Hematopoietic multipotent progenitor cell treated with erythropoietin and hydrocortisone succinate and interleukin-3 and kit ligand, for 4 days (in vitro differentiated cells): Measurements from ENCODE around the gene SCLY.
"Not testable (repeated sequence)": the region's sequence is repeated elsewhere in the genome, so short reads cannot be mapped to it uniquely, and the experiment has no call there.

ENCODE experiments used
- DNase-seq: peaks from one replicate; pipeline ENCODE4 v3.0.0-alpha.2; 2015

The SCLY gene

DNA sequence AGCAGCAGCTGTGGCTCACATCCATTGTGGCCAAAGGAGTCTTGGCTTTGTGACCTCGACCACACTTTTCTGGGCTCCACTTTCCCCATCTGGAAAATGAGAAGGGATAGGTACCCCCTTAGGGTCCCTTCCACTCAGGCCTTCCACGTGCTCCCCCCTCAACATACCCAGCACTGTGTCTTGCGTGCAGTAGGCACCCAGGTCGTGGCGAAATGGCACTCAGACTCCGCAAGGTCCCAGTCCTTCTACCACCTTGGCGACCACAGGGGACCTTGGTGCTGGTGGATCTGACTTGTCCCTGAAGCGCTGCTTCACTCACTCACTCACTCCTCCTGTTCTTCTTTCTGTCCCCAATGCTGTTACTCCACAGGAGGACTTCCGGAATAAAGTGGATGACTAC lies 19.9 kb upstream of the SCLY start:
- no peak for DNase-seq

DNA sequence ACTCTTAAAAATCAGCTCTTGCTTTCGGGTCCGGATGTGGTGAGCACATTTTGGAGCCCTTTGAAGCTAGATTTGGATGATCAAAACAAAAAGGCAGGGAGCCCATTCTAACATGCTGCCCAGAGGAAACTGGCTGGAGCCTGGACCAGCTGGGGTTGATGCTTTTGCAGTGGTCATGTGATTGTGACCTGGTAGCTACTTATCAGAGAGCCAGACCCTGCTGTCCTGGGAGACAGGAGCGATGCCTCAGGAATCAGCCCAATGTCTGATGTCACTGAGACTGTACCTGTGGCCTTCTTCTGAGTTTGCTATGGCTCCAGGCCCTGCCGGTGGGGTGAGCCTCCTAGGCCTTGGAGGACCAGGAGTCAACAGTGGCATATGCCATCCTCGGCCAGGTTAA lies 18.7 kb upstream of the SCLY start:
- no peak for DNase-seq

DNA sequence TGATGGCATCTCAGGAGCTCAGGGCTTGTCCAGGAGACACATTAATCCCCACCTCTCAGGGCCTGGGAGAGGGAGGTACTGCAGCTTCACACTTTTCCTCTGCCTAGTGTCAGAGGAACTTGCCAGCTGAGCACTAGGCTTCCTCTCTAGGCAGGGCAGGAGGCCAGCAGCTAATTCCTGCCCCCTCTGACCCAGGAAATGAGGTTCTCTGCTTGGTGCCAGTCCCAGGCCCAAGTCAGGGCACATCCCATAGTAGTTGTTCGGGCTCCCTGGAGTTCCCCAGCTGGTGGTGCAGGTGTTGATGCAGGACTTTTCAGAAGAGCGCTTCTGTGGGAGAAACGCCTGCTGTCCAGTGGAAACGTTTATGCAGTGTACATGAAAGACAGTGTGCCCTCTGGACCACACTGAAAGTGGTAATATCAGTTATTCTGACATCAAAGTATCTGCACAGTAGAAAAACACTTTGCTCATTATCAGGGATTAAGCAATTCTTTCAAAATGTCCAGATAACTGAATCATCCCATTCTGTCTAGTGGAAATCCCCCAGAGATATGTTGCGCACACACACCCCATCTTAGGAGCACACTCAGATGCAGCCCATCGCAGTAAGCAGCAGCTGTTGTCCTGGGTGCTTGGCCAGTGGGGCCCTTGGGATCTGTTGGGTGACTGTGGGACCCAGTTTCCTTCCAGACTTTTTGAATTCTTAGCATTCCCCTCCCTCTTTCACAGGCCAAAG lies 17.8 kb upstream of the SCLY start:
- DNase-seq = no peak

DNA sequence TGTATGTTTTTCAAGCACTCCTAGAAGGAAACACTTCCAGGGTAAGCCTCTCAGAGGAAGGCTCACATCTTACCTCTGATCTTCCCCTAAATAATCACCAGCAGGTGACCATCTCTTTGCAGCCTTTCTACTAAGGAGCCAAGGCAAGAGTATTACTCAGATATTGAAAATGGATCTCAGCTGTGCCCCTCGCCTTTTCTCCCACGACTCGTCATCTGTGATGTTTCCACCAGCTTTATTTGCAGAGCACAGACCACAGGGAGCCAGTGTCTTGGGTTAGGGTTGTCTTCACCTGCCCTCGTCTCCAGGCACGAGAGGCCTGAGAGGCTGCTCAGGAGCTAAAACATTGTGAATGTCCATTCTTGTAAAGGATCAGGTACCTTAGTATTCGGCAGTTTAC lies 16.9 kb upstream of the SCLY start:
- DNase-seq = no peak

DNA sequence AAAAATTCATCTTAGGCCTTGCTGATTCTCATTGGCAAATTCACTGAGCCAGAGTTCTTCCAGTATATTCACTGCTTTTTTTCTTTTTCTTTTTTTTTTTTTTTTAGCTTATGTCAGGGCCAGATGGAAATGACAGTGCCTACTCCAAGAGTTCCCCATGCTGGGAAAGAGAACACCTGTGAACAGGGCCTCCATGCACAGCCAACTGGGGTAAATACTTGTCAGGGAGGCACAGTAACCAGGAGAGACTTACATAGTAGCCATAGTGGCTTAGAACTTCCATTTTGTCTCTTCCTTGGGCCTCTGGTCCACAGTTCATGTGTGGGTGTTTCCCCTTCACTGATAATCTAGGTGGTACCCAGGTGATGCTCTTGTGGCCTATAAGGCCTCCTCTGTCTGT lies 15.2 kb upstream of the SCLY start:
- DNase-seq = no peak

DNA sequence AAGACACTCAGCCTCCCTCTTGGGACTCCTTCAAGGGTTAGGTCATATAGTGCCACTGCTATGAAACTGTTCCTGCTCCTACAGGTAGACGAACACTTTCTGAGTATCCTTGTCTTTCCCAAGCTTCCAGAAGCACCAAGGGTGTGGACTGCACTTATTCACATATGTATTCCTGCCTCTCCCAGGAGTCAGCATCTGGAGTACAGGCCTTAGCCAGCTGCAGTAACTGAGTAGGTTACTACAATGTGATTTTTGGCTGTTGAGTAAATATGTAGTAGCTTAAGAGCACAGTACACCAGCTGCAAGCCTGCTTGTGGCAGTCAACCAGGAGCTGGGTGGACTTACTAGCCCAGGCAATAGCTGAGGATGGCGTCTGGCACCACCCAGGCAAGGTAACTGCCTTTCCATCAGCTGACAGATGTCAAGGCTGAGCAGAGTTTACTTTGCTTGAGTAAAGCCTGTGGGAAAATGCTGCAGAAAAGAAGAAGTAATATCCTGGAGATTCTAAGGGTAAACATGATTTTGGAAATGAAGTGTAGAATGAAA lies 14.0 kb upstream of the SCLY start:
- DNase-seq = no peak

DNA sequence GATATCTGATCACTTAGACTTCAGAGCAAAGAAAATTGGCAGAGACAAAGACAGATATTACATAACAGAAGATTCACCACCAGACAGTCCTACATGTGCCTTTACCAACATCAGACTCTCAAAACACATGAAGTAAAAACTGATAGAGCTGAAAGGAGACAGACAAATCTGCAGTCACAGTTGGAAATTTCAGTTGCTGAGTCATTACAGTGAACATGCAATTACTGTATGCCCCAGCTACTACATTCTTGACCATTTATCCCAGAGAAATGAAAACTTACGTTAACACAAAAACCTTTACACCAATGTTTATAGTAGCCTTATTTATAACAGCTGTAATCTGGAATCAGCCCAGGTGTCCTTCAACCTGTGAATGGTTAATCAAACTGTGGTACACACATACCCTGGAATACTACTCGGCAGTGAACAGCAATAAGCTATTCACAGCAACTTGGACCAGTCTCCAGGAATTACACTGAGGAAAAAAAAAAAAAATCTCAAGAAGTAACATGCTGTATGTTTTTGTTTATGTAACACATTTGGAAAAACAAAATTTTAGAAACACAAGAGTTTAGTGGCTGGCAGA lies 7.5 kb upstream of the SCLY start:
- peak; percentile 46 for DNase-seq

DNA sequence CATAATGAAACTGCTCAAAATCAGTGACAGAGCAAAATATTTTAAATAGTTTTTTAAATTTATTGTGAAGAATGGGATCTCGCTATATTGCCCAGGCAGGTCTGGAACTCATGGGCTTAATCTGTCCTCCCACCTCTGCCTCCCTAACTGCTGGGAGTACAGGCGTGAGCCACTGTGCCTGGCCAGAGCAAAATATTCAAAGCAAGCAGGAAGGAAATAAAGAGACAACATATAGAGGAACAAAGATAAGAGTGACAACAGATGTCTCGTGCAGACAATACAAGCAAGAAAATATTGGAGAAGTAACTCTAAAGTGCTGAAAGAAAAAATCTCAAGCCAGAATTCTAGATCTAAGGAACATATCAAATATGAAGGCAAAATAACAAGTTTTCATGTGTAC lies 5.0 kb upstream of the SCLY start:
- peak; percentile 51 for DNase-seq

DNA sequence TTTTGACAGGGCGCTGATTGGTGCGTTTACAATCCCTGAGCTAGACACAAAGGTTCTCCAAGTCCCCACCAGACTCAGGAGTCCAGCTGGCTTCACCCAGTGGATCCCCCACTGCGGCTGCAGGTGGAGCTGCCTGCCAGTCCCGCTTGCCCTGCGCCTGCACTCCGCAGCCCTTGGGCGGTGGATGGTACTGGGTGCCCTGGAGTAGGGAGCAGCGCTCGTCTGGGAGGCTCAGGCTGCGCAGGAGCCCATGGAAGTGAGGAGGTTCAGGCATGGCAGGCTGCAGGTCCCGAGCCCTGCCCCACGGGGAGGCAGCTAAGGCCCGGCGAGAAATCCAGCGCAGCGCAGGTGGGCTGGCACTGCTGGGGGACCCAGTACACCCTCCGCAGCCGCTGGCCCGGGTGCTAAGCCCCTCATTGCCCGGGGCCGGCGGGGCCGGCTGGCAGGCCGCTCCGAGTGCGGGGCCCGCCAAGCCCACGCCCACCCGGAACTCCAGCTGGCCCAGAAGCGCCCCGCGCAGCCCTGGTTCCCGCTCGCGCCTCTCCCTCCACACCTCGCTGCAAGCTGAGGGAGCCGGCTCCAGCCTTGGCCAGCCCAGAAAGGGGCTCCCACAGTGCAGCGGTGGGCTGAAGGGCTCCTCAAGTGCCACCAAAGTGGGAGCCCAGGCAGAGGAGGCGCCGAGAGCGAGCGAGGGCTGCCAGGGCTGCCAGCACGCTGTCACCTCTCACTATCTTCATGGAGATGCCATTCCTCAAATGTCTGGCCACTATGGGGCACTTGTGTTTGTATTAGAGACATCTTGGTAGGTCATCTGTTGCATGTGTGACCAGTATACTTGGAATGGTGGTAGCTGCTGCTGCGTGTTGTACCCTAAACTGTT lies 2.9 kb upstream of the SCLY start:
- not testable (repeated sequence) for DNase-seq

DNA sequence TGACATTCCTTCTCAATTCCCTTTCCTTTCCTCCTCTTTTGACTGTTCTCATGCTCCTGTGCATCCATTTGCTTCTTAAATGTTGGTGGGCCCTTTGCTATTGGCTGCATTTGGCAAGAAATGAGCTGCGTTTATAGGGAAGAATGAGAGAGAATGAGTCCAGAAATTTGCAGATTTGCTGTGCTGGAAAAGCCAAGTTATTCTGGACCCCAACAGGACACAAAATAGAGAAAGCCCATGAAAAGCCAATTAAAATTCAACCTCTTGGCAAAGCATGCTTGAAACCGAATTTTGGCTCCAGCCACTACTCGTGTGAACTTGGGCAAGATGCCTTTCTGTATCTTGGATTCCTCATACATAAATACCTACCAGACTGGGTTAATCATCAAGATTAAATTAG lies 1.3 kb upstream of the SCLY start:
- no peak for DNase-seq

DNA sequence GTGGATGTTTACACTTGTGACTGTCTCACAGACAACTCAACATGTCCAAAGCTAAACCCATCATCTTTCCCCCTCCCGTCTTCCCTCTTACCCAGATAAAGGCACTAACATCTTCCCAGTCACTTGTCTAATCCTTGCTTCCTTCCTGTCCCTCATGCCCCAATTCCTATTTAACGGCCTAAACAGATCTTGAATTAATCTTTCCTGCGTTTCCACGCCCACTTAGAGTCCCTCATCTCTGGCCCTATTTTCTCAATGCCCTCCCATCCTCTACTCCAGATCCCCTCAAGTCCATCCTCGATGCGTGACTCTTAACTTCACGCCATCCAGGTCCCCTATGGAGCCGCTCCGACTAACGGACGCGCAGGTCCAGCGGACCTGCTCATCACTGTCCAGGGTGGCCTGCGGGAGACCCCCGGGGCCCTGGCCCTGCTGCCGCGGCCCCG lies 682 bp upstream of the SCLY start:
- DNase-seq = peak; percentile 58

DNA sequence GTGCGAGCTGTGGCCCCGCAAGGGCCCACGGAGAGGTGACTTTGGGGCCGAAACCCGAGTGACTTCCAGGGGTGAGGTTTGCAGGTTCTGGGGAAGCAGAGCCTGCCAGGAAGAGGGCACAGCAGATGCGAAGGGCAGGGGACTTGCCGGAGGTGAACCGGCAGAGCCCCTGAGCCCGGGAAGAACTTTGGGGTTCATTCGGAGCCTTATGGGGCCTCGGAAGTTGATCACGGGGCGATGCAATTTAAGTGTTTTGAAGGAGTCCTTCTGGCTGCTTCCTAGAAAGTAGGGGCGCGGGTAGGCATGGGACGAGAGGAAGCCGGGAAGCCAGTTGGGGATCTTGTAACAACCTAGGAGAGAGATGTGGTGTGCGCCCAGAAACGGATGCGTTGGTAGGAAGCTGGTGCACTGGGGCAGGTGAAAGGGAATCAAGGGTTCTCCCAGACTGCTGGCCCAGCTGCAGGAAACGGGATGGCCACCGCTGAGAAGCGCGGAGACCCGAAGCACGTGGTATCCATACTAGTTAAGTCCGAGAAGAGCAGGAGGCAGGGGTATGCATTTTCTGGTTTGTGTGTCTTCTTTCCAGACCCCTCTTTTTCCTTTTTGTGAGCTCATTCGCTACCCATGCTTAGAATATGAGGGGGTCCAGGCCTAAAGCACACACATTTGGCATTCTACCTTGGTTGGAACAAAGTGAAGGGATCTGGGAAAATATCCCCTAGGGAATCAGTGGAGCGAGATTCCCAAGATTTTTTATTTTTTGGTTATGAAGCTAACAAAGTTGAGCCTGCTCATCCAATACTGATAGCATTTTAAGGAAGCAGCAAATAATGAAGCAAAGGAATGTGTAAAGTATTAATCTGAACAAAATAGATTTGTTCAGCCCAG lies 758 bp downstream of the SCLY start:
- DNase-seq = peak; percentile 70

DNA sequence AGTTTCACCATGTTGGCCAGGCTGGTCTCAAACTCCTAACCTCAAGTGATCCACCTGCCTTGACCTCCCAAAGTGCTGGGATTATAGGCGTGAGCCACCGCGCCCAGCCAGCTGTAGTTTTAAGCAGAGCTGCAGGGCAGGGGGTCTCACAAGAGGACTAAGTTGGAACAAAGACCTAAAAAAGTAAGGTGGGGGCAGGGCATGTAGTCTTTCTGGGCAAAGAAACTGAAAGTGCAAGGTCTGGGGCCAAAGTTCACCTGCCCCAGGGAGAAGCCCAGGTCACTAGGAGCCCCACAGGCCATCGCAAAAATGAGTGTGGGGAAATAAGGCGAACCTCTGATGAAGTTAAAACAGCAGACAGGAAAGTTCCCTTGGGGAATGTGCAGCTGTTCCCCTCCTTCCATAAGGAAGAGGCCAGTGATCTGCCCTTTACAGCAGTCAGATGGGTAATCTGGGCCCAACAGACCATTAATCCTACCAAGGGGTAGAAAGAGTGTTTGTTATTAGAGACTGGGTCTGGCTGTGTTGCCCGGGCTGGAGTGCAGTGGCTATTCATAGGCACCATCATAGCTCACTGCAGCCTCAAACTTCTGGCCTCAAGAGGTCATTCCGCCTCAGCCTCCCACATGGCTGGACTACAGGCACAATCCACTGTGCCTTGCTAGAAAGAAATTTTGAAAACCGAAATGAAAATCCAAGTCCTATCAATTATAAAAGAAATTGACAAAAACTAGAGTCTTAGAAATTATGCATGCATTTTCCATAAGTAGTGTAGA lies 2.8 kb downstream of the SCLY start:
- no peak for DNase-seq

DNA sequence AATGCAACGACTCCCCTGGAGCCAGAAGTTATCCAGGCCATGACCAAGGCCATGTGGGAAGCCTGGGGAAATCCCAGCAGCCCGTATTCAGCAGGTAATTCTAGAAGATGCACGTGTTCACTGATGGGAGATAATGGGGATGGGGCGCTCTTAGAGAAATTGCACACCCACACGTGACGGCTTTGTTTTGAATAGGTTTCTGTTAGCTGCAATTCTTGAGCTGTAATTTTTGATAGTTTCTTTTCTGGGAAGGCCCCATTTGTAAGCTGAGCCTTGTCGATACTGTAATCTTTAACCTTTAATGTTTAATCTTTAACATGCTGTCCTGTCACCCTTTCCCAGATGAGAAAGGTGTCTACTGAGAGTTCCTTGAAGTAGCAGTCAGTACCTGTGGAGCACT lies 3.6 kb downstream of the SCLY start:
- no peak for DNase-seq

DNA sequence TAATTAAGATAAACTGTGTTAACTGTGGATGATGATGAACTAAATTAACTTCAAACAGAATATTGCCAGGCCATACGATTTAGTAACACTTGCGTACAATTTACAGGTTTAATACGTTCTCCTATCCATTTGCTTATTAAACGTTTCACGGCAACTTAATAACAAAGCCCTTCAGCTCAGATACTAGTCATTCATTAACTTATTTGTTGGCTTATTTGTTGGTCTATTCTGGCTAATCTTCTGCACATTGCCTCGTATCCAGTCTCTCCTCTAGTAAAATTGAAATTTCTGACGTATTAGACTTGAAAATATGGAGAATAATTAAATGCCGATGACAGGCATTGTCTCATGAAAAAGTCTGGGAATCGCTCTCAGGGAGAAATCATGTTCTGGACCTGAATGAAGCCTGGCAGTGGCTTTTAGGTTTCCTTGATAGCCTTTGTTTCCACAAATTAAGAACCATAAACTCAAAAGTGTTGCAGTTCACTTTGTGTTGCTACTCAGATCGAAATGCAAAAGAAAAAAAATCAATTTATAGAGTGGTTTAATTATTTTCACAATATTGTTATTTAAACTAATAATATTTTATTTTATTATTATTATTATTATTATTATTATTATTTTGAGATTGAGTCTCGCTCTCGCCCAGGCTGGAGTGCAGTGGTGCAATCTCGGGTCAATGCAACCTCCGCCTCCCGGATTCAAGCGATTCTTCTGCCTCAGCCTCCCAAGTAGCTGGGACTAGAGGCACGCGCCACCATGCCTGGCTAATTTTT lies 4.5 kb downstream of the SCLY start:
- no peak for DNase-seq

DNA sequence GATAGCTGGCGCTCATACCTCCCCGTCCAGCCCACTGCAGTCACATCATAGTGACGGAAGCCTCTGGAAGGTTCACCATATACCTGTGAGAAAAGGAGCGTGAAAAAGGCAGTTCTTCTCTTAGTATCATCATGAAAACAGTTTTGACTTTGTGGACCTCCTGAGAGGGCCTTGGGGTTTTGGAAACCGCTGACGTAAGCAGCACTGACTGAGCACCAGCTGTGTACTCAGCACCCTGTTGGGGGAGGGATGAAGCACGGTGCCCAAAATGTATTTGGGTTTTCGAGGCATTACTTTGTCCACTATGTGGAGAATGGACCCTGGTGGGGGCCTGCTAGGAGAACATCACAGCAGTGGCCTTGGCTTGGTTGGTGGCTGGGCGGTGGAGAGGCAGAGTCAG lies 5.4 kb downstream of the SCLY start:
- DNase-seq = no peak

DNA sequence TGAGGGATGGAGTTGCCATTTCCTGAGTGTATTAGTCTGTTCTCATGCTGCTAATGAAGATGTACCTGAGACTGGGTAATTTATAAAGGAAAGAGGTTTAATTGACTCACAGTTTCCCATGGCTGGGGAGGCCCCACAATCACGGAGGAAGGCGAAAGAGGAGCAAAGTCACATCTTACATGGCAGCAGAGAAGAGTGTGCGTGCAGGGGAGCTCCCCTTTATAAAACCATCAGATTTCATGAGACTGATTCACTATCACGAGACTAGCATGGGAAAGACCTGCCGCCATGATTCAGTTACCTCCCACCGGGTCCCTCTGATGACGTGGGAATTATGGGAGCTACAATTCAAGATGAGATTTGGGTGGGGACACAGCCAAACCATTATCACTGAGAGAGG lies 5.9 kb downstream of the SCLY start:
- not testable (repeated sequence) for DNase-seq

DNA sequence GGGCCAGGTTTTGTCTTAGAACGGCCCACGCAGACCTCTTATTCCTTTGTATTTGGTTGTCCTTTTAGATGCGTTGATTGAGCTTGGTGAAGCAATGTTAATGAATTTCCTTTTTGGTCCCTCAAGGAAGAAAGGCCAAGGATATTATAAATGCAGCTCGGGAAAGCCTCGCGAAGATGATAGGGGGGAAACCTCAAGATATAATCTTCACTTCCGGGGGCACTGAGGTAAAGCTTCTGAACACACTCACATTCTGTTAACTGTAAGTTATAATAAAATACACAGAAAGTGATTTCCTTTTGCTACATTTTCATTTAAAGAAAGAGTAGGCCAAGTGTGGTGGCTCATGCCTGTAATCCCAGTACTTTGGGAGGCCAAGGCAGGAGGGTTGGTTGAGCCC lies 7.1 kb downstream of the SCLY start:
- DNase-seq = no peak

DNA sequence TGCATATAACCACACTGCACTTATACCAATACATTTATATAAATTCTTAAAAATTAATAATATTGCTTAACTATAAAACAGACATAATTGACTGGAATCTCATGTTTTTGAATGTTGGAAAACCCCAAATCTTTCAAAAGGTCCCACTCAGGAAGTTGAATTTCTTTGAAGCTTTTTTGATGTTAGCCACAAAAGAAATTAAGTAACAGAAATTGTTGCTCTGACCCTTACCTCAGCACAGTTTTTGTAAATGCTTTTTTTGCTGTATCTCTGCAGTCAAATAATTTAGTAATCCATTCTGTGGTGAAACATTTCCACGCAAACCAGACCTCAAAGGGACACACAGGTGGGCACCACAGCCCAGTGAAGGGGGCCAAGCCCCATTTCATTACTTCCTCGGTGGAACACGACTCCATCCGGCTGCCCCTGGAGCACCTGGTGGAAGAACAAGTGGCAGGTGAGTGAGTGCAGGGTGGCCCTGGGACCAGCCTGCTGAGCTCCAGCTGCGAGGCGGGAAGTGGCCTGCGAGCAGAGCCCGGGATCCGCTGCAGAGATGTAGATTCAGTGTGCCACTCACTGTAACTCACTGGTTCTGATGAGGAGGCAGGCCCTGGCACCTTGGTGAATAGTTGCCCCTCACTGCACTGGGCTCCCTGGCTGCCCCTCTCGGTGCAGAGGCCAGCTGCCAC lies 8.4 kb downstream of the SCLY start:
- no peak for DNase-seq

DNA sequence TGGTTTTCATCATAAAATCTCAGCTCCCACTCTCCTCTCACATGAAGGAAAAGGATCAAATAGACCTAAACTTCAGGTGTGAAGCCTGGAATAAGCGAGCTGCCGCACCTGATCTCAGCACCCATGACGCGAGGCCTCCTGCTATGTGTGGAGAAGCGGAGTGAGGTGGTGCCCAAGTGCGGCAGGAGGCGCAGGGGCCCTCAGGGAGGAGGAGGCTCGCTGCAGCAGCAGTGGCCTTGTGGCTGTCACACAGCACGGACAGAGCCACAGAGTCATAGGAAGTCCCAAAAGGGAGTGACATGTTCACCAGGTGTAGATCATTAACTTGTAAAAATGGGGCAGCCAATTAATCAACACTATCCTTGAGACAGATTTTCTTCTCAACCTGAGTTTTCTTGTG lies 9.1 kb downstream of the SCLY start:
- no peak for DNase-seq
